ENCODE measurements around the gene GCH1.

Gene GCH1

DNA sequence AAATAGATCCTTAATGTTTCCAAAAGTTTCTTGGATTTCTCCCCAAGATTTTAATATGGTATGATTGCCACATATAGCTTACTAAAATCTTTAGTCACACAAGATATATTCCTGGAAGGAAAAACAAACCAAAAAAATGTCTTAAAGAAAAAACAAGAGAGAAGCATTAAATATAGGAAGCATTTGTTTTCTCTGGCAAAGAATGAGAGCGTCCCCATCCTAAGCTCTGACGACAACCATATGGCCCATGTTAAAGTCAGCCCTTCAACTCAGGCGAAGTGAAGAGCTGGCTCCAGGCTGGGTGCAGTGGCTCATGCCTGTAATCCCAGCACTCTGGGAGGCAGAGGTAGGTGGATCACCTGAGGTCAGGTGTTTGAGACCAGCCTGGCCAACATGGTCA, 35.6 kb downstream of the GCH1 start:
- TF ChIP-seq, protein P1, sequence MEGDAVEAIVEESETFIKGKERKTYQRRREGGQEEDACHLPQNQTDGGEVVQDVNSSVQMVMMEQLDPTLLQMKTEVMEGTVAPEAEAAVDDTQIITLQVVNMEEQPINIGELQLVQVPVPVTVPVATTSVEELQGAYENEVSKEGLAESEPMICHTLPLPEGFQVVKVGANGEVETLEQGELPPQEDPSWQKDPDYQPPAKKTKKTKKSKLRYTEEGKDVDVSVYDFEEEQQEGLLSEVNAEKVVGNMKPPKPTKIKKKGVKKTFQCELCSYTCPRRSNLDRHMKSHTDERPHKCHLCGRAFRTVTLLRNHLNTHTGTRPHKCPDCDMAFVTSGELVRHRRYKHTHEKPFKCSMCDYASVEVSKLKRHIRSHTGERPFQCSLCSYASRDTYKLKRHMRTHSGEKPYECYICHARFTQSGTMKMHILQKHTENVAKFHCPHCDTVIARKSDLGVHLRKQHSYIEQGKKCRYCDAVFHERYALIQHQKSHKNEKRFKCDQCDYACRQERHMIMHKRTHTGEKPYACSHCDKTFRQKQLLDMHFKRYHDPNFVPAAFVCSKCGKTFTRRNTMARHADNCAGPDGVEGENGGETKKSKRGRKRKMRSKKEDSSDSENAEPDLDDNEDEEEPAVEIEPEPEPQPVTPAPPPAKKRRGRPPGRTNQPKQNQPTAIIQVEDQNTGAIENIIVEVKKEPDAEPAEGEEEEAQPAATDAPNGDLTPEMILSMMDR (IDR thresholded peaks at IDR 0.05; ENCODE audit: unreplicated experiment in 3 of 3), result no peak
- H3K9me3 Mint-ChIP-seq, result peaks cover 15% of the 10 kb centered on the region
- peaks cover 24% of the 10 kb centered on the region for H3K4me1 Mint-ChIP-seq
- peak overlapping the region; percentile 69 to 73 (median 73) for H3K27ac Mint-ChIP-seq
- H3K36me3 Mint-ChIP-seq (ENCODE audit: low read depth), result peaks cover 12% of the 10 kb centered on the region
- peaks cover 4% of the 10 kb centered on the region for H3K27me3 Mint-ChIP-seq (ENCODE audit: low read depth)
- H3K4me3 Mint-ChIP-seq, result peak overlapping the region in 2 of 3 experiments; percentile 16 to 44

DNA sequence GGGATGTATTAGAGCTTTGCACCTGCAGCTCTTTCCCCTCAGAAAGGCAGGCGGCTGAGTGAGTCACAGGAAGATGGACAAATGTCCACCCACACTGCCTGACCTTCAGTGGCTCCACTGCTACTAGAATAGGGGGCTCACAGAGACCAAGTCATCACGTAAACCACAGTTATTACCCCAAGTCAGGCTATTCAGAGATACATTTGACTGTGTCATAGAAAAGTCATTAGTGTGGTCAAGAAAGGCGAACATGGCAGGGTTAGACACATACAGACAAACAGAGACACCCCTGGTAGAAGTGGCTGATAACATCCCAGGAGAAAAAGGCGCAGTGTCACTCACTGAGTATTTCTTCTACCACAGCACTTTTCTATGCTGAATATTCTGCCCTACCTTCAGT, 36.0 kb downstream of the GCH1 start:
- H3K27ac Mint-ChIP-seq, result peak overlapping the region; percentile 69 to 73 (median 73)
- peaks cover 4% of the 10 kb centered on the region for H3K27me3 Mint-ChIP-seq (ENCODE audit: low read depth)
- TF ChIP-seq, protein P1 (IDR thresholded peaks at IDR 0.05; ENCODE audit: unreplicated experiment in 3 of 3), result no peak
- H3K4me1 Mint-ChIP-seq, result peaks cover 24% of the 10 kb centered on the region
- H3K36me3 Mint-ChIP-seq (ENCODE audit: low read depth), result peaks cover 12% of the 10 kb centered on the region
- peaks cover 14% of the 10 kb centered on the region for H3K9me3 Mint-ChIP-seq
- peak overlapping the region in 1 of 3 experiments; percentile 44 for H3K4me3 Mint-ChIP-seq

DNA sequence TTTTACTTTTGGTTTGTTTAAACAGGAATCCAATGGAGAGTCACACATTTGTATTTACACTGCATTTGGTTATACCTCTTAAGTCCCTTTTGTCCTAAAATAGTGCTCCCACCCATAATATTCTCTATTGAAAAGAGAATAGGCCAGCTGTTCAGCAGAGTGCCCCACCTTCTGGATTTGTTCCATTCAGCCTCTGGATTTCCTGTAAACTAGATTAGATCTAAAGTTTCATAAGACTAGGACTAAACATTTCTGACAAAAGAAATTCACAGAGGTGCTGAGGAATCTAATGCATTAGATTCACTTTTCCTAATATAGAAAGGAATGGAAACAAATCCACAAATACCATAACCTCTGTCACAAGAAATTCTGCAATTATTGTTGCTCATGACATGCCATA, 38.1 kb downstream of the GCH1 start:
- H3K4me1 Mint-ChIP-seq, result peaks cover 13% of the 10 kb centered on the region

DNA sequence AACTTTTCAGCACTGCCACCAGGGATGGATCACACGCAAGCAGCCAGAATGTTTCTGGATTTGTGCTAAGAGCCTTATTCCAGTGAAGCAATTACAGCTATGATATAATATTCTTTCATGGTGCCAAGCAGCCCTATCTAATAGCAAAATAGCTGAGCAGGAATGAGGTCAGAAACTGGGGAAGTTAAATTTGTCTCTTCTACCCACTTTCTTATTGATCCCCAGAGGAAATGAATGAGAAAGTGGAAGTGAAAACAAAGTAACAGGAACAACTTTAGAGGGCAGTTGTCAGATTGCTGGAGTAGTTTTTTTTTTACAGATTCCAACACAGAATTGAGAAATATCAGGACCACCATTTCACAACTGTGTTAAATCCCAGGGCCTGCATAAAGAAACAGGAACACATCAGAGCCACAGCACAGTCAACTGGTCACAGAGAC, 44.8 kb downstream of the GCH1 start:
- Mint-ChIP-seq H3K27ac (peak overlapping the region in 1 of 3 experiments; percentile 22), H3K9me3 (no peaks in the 10 kb centered on the region), H3K36me3 (ENCODE audit: low read depth) (no peaks in the 10 kb centered on the region), H3K4me1 (no peaks in the 10 kb centered on the region), H3K27me3 (ENCODE audit: low read depth) (no peaks in the 10 kb centered on the region), H3K4me3 (no peak overlapping the region)
- TF ChIP-seq, protein P1 (IDR thresholded peaks at IDR 0.05; ENCODE audit: unreplicated experiment in 3 of 3), result no peak

More for the DNA sequence above, 38.1 kb downstream of the GCH1 start:
- no peaks in the 10 kb centered on the region for H3K36me3 Mint-ChIP-seq (ENCODE audit: low read depth)
- TF ChIP-seq, protein P1 (IDR thresholded peaks at IDR 0.05; ENCODE audit: unreplicated experiment in 3 of 3), result no peak
- no peak overlapping the region for H3K27ac Mint-ChIP-seq
- no peaks in the 10 kb centered on the region for H3K9me3 Mint-ChIP-seq
- H3K27me3 Mint-ChIP-seq (ENCODE audit: low read depth), result no peaks in the 10 kb centered on the region
- no peak overlapping the region for H3K4me3 Mint-ChIP-seq

- no peaks in the 10 kb centered on the region for H3K36me3 Mint-ChIP-seq (ENCODE audit: low read depth)
- H3K27ac Mint-ChIP-seq, result no peak overlapping the region
- TF ChIP-seq, protein P1 (IDR thresholded peaks at IDR 0.05; ENCODE audit: unreplicated experiment in 3 of 3), result no peak
- no peaks in the 10 kb centered on the region for H3K4me1 Mint-ChIP-seq
- H3K4me3 Mint-ChIP-seq, result no peak overlapping the region
- H3K27me3 Mint-ChIP-seq (ENCODE audit: low read depth), result no peaks in the 10 kb centered on the region
- H3K9me3 Mint-ChIP-seq, result no peaks in the 10 kb centered on the region
These were observed 46.5 kb downstream of the GCH1 start for GRCh38 chr14:54856152-54856551.

DNA sequence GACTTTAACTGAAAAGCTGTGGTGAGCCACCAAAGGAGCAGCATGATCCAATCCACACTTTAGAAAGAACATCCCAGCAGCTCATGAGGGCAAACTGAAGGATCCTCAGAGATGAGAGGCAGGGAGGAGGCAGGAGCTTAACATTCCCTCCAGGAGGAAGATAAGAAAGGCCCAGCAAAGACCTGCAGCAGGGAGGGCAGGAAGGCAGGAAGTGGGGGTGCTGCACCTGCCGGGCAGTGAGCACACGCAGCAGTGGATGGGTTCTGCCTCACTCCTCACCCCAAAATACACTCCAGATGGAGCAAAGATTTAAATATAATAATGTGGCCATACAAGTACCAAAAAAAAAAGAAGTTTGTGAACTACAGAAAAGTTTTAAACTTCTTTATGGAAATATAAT, 48.4 kb downstream of the GCH1 start:
- no peaks in the 10 kb centered on the region for H3K36me3 Mint-ChIP-seq (ENCODE audit: low read depth)
- no peaks in the 10 kb centered on the region for H3K4me1 Mint-ChIP-seq
- TF ChIP-seq, protein P1 (IDR thresholded peaks at IDR 0.05; ENCODE audit: unreplicated experiment in 3 of 3), result no peak
- H3K4me3 Mint-ChIP-seq, result no peak overlapping the region
- no peak overlapping the region for H3K27ac Mint-ChIP-seq
- no peaks in the 10 kb centered on the region for H3K9me3 Mint-ChIP-seq
- H3K27me3 Mint-ChIP-seq (ENCODE audit: low read depth), result no peaks in the 10 kb centered on the region
